Measurements from ENCODE around the gene CYP2A7.
"Not testable (repeated sequence)": the region's sequence is repeated elsewhere in the genome, so short reads cannot be mapped to it uniquely, and the experiment has no call there.

CYP2A7 gene

DNA sequence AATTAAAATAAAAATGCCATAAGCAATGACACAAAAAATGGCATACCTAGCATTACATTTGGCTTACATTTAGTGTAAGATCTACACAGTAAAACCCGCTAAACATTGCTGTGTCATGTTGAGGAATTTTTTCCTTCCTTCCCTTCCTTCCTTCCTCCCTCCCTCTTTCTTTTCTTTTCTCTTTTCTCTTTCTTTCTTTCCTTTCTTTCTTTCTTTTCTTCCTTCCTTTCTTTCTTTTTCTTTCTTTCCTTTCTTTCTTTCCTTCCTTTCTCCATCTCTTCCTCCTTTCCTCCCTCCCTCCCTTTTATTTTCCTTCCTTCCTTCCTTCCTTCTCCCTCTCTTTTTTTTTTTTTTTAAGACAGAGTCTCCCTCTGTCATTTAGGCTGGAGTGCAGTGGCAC lies 43.6 kb downstream of the CYP2A7 start:
- not testable (repeated sequence) for DNase-seq

- DNase-seq: no peak
Observed at GRCh38 chr19:40836754-40837429, 45.1 kb downstream of the CYP2A7 start.

DNA sequence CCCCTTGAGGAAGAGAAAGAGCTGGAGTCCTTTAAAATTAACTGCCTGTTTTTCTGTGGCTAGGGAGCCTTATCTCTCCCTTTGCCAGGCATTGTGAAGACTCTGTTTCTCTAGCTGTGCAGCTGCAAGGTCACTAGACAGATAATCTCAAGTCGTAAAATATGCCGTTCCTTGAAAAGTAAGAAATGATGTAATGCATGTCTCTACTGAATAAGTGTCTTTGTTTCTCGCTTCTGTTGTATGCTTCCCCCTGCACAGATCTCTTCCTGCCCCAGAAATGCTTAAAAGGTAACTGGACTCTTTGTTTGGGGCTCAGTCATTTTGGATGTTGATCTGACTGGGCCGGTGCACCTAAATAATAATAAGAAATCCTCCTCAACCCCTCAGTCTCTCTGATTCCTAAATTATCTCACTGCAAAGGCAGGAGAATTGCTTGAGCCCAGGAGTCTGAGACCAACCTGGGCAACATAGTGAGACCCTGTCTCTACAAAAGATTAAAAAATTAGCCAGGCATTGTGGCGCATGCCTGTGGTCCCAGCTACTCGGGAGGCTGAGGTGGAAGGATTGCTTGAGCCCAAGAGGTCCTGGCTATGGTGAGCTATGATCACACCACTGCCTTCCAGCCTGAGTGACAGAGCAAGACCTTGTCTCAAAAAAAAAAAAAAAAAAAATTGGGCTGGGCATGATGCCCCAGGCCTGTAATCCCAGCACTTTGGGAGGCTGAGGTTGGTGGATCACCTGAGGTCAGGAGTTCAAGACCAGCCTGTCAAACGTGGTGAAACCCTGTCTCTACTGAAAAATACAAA lies 48.1 kb downstream of the CYP2A7 start:
- not testable (repeated sequence) for DNase-seq

- not testable (repeated sequence) for DNase-seq
Observed at GRCh38 chr19:40832431-40832790, 49.6 kb downstream of the CYP2A7 start.

GRCh38 chr19:40831502-40832430 lies 50.3 kb downstream of the CYP2A7 start:
- DNase-seq: no peak

GRCh38 chr19:40830741-40831140 lies 51.3 kb downstream of the CYP2A7 start:
- DNase-seq: not testable (repeated sequence)

GRCh38 chr19:40829205-40829604 lies 52.8 kb downstream of the CYP2A7 start:
- no peak for DNase-seq

DNA sequence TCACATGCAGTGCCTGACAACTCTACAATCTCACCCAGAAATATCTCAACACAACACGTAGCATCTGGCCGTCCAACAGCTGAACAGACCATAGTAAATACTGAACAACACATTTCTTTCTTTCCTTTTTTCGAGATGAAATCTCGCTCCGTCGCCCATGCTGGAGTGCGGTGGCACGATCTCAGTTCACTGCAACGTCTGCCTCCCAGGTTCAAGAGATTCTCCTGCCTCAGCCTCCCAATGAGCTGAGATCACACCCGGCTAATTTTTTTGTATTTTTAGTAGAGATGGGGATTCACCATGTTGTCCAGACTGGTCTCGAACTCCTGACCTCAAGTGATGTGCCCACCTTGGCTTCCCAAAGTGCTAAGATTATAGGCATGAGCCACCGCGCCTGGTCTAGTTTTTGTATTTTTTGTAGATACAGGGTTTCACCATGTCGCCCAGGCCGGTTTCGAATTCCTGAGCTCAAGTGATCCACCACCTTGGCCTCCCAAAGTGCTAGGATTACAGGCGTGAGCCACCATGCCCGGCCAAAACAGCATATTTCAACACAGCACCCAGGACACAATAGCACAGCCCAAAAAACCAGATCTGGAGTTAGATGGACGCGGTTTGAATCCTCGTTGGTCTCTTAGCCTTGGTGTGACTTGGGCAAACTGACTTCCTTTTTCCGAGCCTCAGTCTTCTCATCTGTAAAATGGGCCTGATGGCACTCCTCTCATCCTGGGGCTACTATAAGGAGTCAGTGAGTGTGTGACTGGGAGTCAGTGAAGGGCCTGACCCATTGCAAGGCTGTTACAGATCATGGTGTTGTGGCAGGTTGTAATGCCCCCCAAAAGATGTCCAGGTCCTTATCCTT lies 54.4 kb downstream of the CYP2A7 start:
- no peak for DNase-seq

DNA sequence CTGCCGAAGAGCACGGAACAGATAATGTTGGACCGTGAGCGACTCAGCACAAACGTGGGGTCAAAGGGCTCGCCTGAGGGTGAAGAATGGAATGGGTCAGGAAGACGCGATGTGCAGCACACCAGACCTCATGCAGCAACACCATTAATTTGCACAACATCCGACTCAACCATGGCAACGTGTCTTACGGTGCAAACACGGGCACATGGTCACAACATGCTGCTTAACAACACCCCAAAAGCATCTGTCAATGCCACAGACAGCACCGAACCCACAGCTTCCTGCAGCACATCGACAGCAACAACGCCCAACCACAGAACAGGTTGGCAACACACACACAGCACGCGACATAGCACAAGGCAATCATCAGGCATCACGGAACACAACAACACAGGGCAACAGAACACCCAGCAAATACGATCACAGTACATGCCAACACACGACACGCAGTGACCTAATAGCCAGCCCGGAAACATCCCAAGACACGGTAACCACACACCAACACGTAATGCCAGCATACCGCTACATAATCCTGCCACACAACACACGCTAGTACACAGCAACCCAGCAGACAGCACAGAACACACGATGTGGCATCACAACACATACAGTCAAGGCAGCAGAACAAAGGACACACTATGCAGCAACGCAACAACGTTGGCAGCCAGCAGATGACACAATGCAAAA lies 55.2 kb downstream of the CYP2A7 start:
- peak in 1 of 4 experiments; percentile 28 for DNase-seq

DNA sequence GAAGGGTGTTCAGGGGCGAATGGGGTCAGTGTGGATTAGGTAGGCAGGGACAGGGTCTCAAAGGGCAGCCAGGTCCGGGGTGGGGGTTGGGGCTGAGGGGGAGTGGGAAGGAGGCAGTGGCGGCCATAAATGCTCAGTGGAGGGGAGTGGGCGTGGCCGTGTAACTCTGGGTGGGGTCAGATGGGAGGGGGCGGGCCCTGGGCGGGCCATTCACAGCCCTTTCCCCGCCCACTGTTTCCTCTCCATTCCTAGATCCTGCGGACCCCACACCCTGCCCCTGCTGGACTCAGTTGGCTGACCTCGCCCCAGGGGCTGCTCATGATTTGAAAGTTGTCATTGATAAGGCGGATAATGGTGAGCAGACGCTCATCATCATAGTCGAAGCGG lies 55.7 kb downstream of the CYP2A7 start:
- DNase-seq: not testable (repeated sequence)

DNA sequence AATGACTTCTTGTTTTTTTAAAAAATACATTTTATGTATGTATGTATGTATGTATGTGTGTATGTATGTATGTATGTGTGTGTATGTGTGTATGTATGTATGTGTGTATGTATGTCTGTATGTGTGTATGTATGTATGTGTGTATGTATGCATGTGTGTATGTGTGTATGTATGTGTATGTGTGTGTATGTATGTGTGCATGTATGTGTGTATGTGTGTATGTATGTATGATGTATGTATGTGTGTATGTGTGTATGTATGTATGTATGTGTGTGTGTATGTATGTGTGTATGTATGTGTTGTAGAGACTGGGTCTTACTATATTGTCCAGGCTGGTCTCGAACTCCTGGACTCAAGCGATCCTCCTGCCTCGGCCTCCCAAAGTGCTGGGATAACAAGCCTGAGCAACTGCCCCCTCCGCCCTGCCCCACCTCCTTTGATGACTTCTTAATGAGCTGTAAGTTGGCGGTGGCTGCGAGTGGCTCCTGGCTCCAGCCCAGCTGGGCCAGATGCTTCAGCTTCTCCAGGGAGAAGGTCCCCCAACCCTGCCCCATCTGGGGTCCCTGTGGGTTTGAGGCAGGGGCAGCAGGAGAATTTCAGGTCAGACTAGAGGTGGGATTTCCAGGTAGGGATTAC lies 56.5 kb downstream of the CYP2A7 start:
- not testable (repeated sequence) for DNase-seq

All from activated CD4-positive, CD25-positive, alpha-beta regulatory T cell (primary cell).